SK-N-SH (cell line): ENCODE data around the gene FEZF1. TPM values are rescaled to one million over a fixed set of nuclear protein-coding genes. Genes with fewer than 3 reads are reported as not detected.

Experiments used
- CTCF ChIA-PET: fragments of 300-600, 350-600 bp; formaldehyde crosslinking; extraction: SDS; loops from one replicate; lab custom pipeline; 2021; lab: Yijun Ruan, JAX
- POLR2A ChIA-PET: fragments of 350-600 bp; sonication (Branson Sonifier 250); formaldehyde crosslinking; extraction: SDS; loops from one replicate; lab custom pipeline; 2020; ENCODE audit warnings: antibody characterized with exemption, inconsistent platforms; lab: Yijun Ruan, JAX
- DNase-seq: peaks from one replicate; pipeline ENCODE4 v3.0.0; 2012
- H2AFZ ChIP-seq: fragments of 200-600 bp; sonication (generic); 2 replicates; pipeline ENCODE4 v1.8.1; 2016; ENCODE audit warnings: antibody characterized with exemption, mild to moderate bottlenecking, low read depth
- H3F3A ChIP-seq: fragments of 200-600 bp; sonication (generic); replicated peaks from 2 replicates; pipeline ENCODE3; 2016; ENCODE audit warnings: antibody characterized with exemption, mild to moderate bottlenecking; ENCODE audit not compliant: insufficient read depth
- H3K27ac ChIP-seq, 2 experiments: fragments of 200-500 bp in 1 of 2; fragments of 200-600 bp in 1 of 2; sonication (Bioruptor generic) in 1 of 2; sonication (generic), shearing (Covaris generic) in 1 of 2; 2 replicates each; pipeline versions ENCODE4 v1.5.1 to v1.6.1; 2014 to 2016; ENCODE audit warnings: low read depth in 2 of 2, inconsistent platforms in 1 of 2, low read length in 1 of 2, mild to moderate bottlenecking in 1 of 2, mixed read lengths in 1 of 2
- H3K27me3 ChIP-seq: fragments of 200-600 bp; sonication (generic), shearing (Covaris generic); 2 replicates; pipeline ENCODE4 v1.6.1; 2016; ENCODE audit warnings: mixed run types; ENCODE audit not compliant: insufficient read depth
- H3K36me3 ChIP-seq, 2 experiments: fragments of 200-500 bp in 1 of 2; fragments of 200-600 bp in 1 of 2; sonication (Bioruptor generic) in 1 of 2; sonication (generic) in 1 of 2; replicated peaks in 1 of 2; 2 replicates each; pipeline versions ENCODE3 to v1.5.1; 2014 to 2016; ENCODE audit warnings: low read length in 1 of 2, mild to moderate bottlenecking in 1 of 2; ENCODE audit not compliant: insufficient read depth in 2 of 2, control insufficient read depth in 1 of 2
- H3K4me1 ChIP-seq, 2 experiments: fragments of 200-500 bp in 1 of 2; fragments of 200-600 bp in 1 of 2; sonication (Bioruptor generic) in 1 of 2; sonication (generic), shearing (Covaris generic) in 1 of 2; 2 replicates each; pipeline versions ENCODE4 v1.5.1 to v1.6.1; 2014 to 2016; ENCODE audit warnings: low read depth in 1 of 2, low read length in 1 of 2, mixed run types in 1 of 2; ENCODE audit not compliant: insufficient read depth in 2 of 2, control insufficient read depth in 1 of 2
- H3K4me2 ChIP-seq: fragments of 200-600 bp; sonication (generic), shearing (Covaris generic); 2 replicates; pipeline ENCODE4 v1.6.1; 2017; ENCODE audit warnings: mixed run types
- H3K4me3 ChIP-seq, 2 experiments: fragments of 200-500 bp in 1 of 2; fragments of 200-600 bp in 1 of 2; sonication (Bioruptor generic) in 1 of 2; sonication (generic), shearing (Covaris generic) in 1 of 2; 2 replicates each; pipeline versions ENCODE4 v1.5.1 to v1.8.1; 2014 to 2016; ENCODE audit warnings: low read depth in 2 of 2, inconsistent platforms in 1 of 2, low read length in 1 of 2, mild to moderate bottlenecking in 1 of 2, mixed read lengths in 1 of 2, moderate library complexity in 1 of 2
- H3K79me2 ChIP-seq: fragments of 200-600 bp; sonication (generic); 2 replicates; pipeline ENCODE4 v1.8.1; 2017; ENCODE audit warnings: mild to moderate bottlenecking; ENCODE audit not compliant: insufficient read depth
- H3K9ac ChIP-seq: fragments of 200-600 bp; sonication (generic); 2 replicates; pipeline ENCODE4 v1.6.1; 2017; ENCODE audit warnings: mixed run types
- H3K9me2 ChIP-seq: fragments of 200-600 bp; sonication (generic); 2 replicates; pipeline ENCODE4 v1.6.1; 2017; ENCODE audit warnings: mixed run types
- H3K9me3 ChIP-seq: fragments of 200-600 bp; sonication (generic); 2 replicates; pipeline ENCODE4 v1.6.1; 2017; ENCODE audit warnings: mixed run types, mild to moderate bottlenecking, moderate library complexity
- H4K20me1 ChIP-seq: fragments of 200-600 bp; sonication (generic); 2 replicates; pipeline ENCODE4 v1.6.1; 2017; ENCODE audit warnings: mild to moderate bottlenecking, mixed run types; ENCODE audit not compliant: insufficient read depth
- CTCF ChIP-seq: fragments of 200-600 bp; sonication (generic); IDR thresholded peaks from 2 replicates; pipeline ENCODE4 v1.6.1; 2017; ENCODE audit warnings: antibody characterized with exemption, mild to moderate bottlenecking, moderate library complexity
- ELF1 ChIP-seq: IDR thresholded peaks from 2 replicates; pipeline ENCODE4 v1.4.0; 2012
- FOXM1 ChIP-seq: IDR thresholded peaks from 2 replicates; pipeline ENCODE4 v1.4.0; 2012; ENCODE audit warnings: low read depth, mild to moderate bottlenecking
- MXI1 ChIP-seq: IDR thresholded peaks from 2 replicates; pipeline ENCODE4 v1.6.1; 2012; ENCODE audit warnings: mild to moderate bottlenecking, low read depth, low read length, improper control_type of control experiment
- NRF1 ChIP-seq: IDR thresholded peaks from 2 replicates; pipeline ENCODE4 v1.6.1; 2012; ENCODE audit warnings: low read depth, mild to moderate bottlenecking, low read length
- PBX3 ChIP-seq: IDR thresholded peaks from 2 replicates; pipeline ENCODE4; 2012
- REST ChIP-seq: IDR thresholded peaks from 2 replicates; pipeline ENCODE4 v1.6.1; 2012; ENCODE audit warnings: mild to moderate bottlenecking, low read depth, low read length, moderate library complexity
- RFX5 ChIP-seq: IDR thresholded peaks from 2 replicates; pipeline ENCODE4 v1.6.1; 2012; ENCODE audit warnings: mild to moderate bottlenecking, improper control_type of control experiment, low read length
- SMC3 ChIP-seq: IDR thresholded peaks from 2 replicates; pipeline ENCODE4 v1.6.1; 2012; ENCODE audit warnings: low read depth, low read length, improper control_type of control experiment
- TCF12 ChIP-seq: IDR thresholded peaks from 2 replicates; pipeline ENCODE4 v1.4.0; 2012
- TEAD4 ChIP-seq: IDR thresholded peaks from 2 replicates; pipeline ENCODE4 v1.4.0; 2012; ENCODE audit warnings: mild to moderate bottlenecking, borderline replicate concordance; ENCODE audit not compliant: insufficient read depth
- USF1 ChIP-seq: IDR thresholded peaks from 2 replicates; pipeline ENCODE4 v1.4.0; 2012; ENCODE audit warnings: low read depth, borderline replicate concordance
- USF2 ChIP-seq: fragments of 150-350 bp; IDR thresholded peaks from 2 replicates; pipeline ENCODE4 v1.6.1; 2017; ENCODE audit warnings: antibody characterized with exemption, low read length, low read depth, borderline replicate concordance
- WGBS: methylation state at CpG from one replicate; pipeline ENCODE4 v1.1.6; 2017; ENCODE audit warnings: low lambda C conversion rate; 5-methylcytosine and 5-hydroxymethylcytosine counted together
- polyA plus RNA-seq, 3 experiments: library from polyadenylated mRNA; depleted of rRNA; stranded (reverse); fragments of >200 nt; gene quantifications; 2 replicates each; pipeline ENCODE4 v1.2.3, GENCODE V29; 2012

The FEZF1 gene
- polyA plus RNA-seq, 1 of the 3 experiments (the other 2 are of a cell fraction), result not detected

- H3K9ac ChIP-seq, result no peak overlapping the region
- no peaks in the 10 kb centered on the region for H3F3A ChIP-seq
- 13% methylated on average over 13 of the region's 13 CpGs for WGBS
- H3K4me3 ChIP-seq, result no peak overlapping the region
- TF ChIP-seq ELF1 (no peak), CTCF (no peak)
- no peaks in the 10 kb centered on the region for H3K79me2 ChIP-seq
- H3K4me2 ChIP-seq, result no peak overlapping the region
- ChIA-PET CTCF (no interaction called here), POLR2A (no interaction called here)
- H4K20me1 ChIP-seq, result no peaks in the 10 kb centered on the region
- no peaks in the 10 kb centered on the region for H3K36me3 ChIP-seq
- DNase-seq, result no peak
- H3K9me3 ChIP-seq, result no peaks in the 10 kb centered on the region
- H2AFZ ChIP-seq, result no peak overlapping the region
- H3K4me1 ChIP-seq, result peaks cover 0 to 6% of the 10 kb centered on the region in 2 experiments; a peak in 1 of 4 replicates
- no peaks in the 10 kb centered on the region for H3K9me2 ChIP-seq
- no peak overlapping the region for H3K27ac ChIP-seq
- peaks cover 96% of the 10 kb centered on the region for H3K27me3 ChIP-seq
These were observed 2.7 kb upstream of the FEZF1 start for GRCh38 chr7:122307228-122307621.

GRCh38 chr7:122306320-122307227, 2.0 kb upstream of the FEZF1 start:
- H3K4me2 ChIP-seq, result no peak overlapping the region
- WGBS, result 9% methylated on average over 37 of the region's 37 CpGs
- peaks cover 96% of the 10 kb centered on the region for H3K27me3 ChIP-seq

More at GRCh38 chr7:122306320-122307227, 2.0 kb upstream of the FEZF1 start:
- H3K4me3 ChIP-seq, result no peak overlapping the region
- no peaks in the 10 kb centered on the region for H3K79me2 ChIP-seq
- H4K20me1 ChIP-seq, result no peaks in the 10 kb centered on the region
- POLR2A ChIA-PET, result no interaction called here
- H2AFZ ChIP-seq, result no peak overlapping the region
- H3K27ac ChIP-seq, result no peak overlapping the region
- no peaks in the 10 kb centered on the region for H3K9me2 ChIP-seq
- no peak for DNase-seq
- H3K4me1 ChIP-seq, result no peaks in the 10 kb centered on the region; a peak in 1 of 4 replicates
- TF ChIP-seq MXI1, result no peak
- no peak for TF ChIP-seq USF2
- TF ChIP-seq USF1, result no peak
- no peak for TF ChIP-seq FOXM1
- no peak for TF ChIP-seq RFX5
- no peak for TF ChIP-seq NRF1
- no peak for TF ChIP-seq TCF12
- no peak for TF ChIP-seq PBX3
- TF ChIP-seq SMC3, result no peak
- no peak for TF ChIP-seq REST
- no peak for TF ChIP-seq TEAD4
- H3K9me3 ChIP-seq, result no peaks in the 10 kb centered on the region
- CTCF ChIA-PET, result no interaction called here
- H3K9ac ChIP-seq, result no peak overlapping the region
- no peaks in the 10 kb centered on the region for H3F3A ChIP-seq
- H3K36me3 ChIP-seq, result no peaks in the 10 kb centered on the region
